NCI-H2227 (cell line): ENCODE data around the gene C11orf54.

Experiments
- DNase-seq: peaks from one replicate; lab custom pipeline; 2025; ENCODE audit not compliant: unreplicated experiment; lab: John Stamatoyannopoulos, UW

The C11orf54 gene

DNA sequence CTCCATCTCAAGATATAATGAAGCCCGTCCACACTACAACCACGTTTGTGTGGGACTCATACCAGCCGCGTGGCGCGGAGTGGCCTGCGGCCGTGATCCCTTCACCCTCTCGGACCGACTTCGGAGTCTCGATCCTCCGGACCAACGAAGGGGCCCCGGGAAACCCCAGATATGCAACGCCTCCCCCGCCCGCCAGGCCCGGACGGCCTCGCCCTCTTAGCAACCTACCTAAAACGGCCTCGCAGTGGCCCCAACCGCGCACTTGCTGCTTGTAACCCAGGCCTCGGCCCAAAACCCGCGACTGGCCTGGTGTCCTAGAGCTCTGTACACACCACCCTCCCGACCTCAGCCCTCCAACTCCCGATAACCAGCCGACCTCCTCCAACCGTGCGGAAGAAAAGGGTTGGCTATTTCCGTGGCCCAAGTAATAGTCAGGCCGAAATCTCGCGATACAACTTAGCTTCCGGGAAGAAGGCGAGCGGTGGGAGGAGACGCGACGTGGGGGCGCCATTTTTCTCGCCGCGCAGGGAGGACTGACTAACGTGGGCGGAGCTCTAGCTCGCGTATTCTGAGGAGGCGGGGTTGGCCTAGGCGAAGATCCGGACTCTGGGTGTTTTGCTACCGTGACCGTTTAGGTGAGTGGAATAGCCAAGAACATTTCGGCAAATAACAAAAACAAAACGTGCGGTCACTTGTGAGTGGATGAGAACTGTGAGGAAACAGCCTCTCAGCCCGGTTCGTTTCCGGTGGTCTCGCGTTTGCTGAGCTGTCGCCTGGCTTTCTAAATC lies at the start of gene C11orf54, which contains the start of gene TAF1D:
C11orf54 (plus strand) TSS at position 579 of the 788 bp plus-strand sequence. CDS start 5,722 bp downstream, outside the sequence.
TAF1D (minus strand) TSS at position 402 of the 788 bp plus-strand sequence. CDS start 2,191 bp downstream, outside the sequence.
- peak; percentile 97 for DNase-seq

DNA sequence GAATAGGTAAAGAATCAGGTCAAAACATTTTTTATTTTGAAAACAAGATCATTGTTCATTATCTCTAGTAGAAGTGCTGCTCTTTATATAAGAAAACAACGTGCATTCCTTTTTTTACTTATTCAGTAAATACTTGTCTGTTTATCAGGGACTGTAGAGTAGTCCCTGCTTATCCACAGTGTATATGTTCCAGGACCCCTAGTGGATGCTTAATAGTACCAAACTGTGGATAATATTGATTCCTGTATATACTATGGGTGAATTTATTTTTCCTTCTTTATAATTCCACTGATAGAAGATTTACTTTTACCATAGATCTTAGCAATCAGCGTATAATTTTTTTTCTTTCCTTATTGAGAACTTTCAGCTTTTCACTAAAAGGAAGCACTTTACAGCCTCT lies 47.4 kb upstream of the C11orf54 start:
- DNase-seq: no peak

DNA sequence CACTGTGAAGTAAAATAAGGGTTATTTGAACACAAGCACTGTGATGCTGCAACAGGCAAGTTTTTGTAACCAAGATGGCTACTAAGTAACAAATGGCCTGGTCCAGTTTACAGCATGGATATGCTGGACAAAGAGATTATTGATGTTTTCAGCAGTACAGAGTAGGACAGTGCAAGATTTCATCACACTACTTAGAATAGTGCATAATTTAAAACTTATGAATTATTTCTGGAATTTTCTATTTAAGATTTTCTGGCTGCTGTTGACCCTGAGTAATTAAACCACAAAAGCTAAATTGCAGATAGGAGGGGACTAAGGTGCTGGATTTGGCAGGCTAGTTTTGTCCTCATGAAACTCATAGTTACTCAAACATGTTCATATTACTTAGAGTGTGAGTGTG lies 46.9 kb upstream of the C11orf54 start:
- no peak for DNase-seq

DNA sequence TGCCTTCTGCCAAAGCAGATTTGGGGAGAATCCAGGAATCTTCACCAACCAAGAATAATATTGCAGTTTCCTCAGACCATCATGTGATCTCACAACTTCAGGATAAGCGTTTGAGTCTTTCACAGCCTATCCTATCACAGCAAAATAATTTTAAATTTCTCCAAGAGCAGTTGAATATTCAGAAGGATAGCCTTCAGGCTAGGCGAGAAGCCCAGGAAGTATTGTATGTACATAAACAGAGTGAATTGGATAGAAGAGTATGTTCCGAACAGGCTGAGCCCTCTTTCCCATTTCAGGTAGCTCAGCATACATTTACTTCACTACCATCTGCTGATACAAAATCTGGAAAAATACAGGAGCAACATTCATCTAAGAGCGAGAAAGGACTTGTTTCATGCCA lies 43.9 kb upstream of the C11orf54 start:
- no peak for DNase-seq

DNA sequence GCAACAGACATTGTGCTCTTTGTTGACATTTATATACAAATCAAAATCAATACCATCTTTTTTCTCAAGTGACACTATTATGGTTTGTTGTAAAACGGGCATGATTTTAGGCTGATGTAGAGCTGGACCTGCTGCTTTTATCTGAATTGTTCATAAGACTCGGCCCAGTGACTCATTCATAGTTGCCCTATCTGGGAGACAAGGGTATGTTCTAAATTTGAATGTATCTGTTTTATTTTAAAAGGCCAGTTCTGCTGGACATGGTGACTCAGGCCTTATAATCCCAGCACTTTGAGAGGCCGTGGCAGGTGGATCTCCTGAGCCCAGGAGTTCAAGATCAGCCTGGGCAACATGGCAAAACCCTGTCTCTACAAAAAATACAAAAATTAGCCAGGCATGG lies 40.6 kb upstream of the C11orf54 start:
- DNase-seq: no peak

DNA sequence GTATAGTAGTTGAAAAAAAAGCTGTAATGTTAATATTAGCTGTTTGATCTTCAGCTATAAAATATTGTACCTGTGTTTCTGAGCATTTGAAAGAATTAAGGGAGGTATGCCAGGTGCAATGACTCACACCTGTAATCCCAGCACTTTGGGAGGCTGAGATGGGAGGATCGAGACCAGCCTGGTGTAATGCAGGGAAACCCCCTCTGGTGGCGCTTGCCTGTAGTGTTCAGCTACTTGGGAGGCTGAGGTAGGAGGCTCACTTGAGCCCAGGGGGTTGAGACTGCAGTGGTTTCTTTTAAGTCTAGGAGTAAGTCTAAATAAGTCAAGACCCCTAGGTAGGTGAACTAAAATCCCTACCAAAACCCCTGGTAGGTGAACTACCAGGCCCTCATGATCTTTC lies 37.2 kb upstream of the C11orf54 start:
- no peak for DNase-seq

DNA sequence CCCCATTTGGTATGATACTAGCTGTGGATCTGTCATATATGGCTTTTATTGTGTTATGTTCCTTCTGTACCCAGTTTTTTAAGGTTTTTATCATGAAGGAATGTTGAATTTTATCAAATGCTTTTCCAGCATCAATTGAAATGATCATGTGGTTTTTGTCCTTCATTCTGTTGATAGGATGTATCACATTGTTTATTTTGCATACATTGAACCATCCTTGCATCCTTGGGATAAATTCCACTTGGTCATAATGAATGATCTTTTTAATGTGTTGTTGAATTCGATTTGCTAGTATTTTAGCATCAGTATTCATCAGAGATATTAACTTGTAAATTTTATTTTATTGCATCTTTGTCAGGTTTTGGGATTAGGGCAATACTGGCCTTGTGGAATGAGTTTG lies 31.2 kb upstream of the C11orf54 start:
- DNase-seq: no peak

DNA sequence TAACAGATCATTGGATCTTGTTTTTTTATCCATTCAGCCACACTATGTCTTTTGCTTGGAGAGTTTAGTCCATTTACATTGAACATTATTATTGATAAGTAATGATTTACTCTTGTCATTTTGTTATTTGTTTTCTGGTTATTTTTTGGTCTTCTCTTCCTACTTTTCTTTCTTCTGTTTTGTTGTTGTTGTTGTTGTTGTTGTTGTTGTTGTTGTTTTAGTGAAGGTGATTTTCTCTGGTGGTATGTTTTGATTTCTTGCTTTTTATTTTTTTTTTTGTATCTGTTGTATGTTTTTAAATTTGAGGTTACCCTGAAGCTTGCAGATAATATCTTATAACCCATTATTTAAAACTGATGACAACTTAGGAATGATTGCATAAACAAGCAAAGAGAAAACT lies 28.8 kb upstream of the C11orf54 start:
- no peak for DNase-seq

DNA sequence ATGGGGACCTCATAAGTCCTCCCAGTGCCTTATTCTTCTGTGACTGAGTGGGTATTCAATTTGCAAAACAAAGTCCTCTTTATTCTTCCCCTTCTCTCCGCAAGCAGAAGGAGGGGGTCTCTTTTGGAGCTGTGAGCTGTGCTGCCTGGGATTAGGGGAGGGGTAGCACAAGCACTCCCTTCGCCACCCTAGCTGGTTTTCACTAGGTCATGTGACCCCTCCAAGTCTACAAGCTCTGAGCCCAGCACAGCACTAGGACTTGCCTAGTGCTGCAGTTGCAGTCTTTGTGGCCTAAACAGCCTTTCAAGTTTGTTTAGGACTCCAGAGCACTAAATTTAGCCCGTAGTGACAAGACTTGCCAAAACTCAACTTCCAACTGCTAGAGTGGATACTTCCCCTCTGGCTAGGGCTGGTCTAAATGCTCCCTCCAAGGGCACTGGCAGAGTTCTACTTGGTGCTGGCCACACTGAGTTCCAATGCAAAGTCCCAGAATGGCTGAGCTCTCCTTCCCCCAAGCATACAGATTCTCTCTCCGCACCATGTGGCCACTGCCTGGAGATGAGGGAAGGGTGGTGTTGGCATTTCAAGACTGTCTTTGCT lies 25.6 kb upstream of the C11orf54 start:
- DNase-seq: no peak

DNA sequence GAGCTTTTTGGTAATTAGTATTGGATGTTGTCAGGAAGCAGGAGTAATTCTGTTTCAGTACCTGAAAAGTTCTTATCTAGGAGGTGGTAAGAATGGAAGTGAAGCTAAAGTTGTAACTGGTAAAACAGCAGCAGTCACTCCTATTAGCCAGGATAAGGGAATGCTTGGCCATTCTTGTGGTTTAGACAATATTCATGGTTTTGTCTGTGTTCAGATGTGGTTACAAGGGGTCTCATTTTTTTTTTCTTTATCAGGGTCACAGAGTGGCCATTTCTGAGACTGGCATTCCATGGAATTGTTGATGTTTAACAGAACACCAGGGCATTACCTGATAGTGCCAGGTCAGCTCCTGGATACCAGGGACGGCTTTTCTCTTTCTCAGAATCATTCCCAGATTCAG lies 24.0 kb upstream of the C11orf54 start:
- no peak for DNase-seq

DNA sequence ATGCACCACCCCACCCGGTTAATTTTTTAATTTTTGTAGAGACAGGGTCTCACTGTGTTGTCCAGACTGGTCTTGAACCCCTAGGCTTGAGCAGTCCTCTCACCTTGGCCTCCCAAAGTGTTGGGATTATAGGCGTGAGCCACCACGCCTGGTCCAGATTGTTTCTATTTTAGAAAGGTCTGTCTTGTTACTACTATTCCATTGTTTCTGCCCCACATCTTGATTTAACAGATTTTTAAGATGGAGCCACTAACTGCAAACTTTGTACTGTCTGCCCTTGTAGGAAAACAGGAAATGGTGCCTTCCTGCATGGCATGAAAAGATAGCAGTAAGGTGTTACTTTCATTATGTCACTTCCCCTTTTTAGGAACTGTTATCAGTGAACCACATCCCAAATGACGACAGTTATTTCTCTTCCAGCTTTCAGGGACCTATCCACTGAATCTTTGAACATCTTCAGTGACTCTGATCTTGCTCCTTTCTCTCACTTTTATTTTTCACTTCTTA lies 23.4 kb upstream of the C11orf54 start:
- DNase-seq: no peak

DNA sequence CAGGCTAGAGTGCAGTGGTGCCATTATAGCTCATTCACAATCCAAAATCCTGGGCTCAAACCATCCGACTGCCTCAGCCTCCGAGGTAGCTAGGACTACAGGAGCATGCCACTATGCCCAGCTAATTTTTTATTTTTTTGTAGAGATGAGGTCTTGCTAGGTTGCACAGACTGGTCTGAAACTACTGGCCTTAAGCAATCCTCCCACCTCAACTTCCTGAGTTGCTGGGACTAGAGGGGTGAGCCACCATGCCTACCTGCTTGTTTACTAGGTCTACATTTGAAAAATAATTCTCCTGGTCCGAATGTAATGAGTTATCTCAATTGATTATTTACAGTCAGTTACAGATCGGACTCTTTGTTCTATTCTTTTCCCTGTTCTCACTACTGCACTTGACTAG lies 22.2 kb upstream of the C11orf54 start:
- DNase-seq: no peak

DNA sequence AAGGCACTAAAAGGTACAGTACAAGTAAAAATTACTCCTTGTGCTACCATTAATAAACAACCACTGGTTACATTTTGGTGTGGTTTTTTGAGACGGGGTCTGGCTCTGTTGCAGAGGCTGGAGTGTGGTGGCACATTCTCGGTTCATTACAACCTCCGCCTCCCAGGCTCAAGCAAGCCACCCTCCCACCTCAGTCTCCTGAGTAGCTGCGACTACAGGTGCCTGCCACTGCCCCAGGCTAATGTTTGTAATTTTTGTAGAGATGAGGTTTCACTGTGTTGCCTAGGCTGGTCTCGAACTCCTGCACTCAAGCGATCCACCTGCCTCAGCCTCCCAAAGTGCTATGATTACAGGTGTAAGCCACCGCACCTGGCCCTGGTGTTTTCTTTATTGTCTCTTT lies 20.9 kb upstream of the C11orf54 start:
- no peak for DNase-seq

DNA sequence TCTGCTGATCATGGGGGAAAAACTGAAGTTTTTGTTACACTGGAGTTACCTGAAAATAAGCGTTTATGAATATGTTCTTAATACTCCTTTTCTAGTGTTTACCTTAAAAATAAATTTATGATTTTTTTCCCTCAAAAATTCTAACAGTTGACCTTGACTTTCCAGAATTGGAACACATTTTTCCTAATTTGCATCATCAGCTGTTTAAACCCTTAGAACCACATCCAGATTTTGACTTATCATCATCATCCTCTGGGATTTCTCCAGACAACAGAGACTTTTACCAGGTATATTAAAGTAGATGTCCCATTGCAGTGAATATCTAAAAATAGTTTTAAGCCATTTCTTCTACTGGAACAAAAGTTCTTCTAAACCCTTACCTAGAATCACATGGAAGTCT lies 17.4 kb upstream of the C11orf54 start:
- no peak for DNase-seq

DNA sequence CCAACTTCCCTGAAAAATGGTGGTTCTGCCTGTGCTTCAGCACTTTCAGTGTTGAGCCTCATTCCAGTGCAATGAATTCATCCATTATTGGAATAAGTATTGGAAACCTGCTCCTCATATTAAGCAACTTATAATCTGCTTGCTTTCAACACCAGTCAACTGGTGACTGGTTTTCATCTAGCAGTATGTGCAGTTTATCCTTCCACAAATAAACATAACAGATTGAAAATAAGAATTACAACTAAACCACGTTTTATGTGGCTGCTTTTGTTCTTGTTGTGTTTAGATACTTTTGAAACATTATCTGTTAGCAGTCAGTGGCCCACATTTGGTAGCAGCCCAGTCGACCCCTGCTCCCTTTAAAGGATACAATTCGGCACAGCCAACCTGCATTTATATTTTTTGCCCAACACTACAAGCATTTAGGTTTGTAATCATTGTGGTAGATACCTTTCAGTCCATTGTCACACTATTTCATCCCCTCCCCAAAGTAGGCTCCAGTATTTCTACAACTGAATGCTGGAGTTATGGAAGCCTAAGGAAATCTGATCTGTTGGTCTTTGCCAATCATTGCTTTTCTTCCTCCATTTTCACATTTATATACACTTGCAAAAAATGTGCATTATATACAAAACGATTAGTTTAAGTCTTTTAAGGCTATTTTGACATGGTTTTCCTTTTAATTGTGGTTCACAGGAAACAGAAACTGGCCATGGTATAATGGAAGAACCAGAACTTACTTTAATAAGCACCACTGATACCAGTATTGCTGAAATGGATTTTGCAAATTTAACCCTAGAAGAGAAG lies 13.3 kb upstream of the C11orf54 start:
- DNase-seq: no peak

DNA sequence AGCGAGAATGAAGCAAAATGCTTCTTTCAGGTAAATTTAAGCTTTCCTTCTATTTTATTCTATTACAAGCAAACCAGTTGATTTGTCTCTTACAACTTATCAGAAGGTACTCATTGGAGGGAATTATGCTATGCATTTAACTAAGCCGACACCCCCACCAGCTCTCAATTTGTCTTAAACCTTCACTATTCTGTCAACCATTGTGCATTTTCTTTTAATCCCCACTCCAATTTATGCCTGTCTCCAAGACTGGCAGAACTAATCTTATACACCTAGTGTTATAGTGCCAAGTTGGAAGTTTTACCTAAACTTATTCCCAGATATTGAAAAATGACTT lies 12.7 kb upstream of the C11orf54 start:
- no peak for DNase-seq

DNA sequence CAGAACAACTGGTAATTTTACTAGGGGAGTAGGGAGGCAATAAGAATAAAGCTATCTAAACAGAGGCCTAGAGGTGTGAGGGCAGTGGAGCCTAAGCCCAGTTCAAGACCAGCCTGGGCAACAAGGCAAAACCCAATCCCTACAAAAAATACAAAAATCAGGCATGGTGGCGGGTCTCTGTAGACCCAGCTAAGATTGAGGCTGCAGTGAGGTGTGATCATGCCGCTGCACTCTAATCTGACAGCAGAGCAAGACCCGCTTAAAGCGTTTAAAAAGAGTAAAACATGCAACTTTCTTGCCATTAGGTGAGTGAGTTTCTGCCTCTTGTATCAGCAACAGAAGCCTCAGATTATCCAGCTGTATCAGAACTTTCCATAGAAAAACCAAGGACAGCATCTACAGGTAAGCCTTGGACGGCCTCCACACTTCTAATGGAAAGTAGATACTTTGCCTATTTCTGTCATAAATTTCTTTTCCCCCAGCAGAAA lies 12.3 kb upstream of the C11orf54 start:
- DNase-seq: no peak

DNA sequence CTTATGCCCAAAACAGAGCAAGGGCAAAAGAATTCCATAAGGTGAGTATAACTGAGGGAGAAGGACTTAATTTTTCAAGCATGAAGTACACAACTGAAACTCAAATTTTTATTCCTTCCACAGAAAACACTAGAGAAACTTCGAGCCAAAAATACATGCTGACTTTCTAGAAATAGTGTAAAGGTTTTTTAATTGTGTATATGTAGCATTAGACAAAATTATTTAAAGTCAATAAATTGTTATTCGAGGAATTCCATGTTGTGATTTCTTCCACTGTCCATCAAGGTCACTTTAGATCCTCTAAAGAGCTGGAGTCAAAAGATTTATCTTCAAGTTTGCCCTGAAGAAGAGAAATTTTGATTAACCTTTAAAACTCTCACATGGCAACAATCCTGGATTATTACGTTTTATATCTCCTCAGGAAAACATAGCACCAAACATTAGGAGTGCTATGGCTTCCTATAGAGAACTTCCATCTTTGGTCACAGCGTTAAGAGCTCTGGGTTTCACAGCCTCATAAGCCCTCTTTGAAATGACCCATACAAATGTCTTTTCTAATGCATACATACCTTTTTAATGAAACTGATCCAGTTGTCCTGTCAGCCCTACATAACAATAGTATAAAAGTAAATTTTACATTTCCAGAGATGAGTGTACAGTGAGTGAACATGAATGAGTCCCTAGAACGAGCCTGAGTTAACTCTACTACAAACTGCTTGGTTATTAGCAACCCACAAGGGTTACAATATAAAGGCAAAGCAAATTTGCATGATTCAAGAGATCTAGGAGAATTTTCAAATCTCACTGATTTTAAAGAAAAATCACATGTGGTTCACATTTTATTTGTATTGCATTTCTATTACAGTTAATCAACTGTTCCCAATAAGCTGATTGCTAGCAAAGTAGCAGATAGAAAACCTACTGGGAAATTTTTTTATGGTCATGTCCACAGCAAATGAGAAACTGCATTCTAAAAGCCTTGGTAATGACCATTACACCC lies 11.1 kb upstream of the C11orf54 start:
- DNase-seq: no peak

DNA sequence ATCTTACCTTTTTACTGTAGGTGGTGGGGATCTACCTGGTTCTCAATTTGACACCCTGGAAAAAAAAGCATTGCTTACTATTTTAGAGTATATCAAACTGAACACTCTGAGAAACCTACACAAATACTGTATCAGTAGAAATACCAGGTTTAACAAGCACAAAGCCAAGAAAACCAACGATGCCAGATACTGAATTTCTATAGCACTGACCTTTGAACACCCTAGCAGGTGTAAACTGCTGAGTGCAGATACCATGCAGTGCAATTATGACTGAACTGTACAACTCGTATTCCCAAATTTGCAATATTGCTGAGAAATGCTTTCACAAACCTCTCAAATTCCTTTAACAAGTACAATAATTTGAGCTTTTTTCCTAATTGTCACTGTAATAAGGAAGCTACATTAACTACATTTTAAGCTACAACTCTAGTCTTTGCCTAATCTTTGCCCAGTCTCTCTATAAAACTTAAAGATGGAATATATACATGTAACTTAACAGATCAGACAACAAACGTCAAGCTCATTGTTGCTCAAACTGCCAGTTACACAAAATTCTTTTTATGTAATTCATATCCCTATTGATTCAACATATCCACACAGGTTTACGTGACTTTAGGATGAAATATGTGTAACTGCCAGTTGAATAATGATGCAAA lies 9.1 kb upstream of the C11orf54 start:
- no peak for DNase-seq

DNA sequence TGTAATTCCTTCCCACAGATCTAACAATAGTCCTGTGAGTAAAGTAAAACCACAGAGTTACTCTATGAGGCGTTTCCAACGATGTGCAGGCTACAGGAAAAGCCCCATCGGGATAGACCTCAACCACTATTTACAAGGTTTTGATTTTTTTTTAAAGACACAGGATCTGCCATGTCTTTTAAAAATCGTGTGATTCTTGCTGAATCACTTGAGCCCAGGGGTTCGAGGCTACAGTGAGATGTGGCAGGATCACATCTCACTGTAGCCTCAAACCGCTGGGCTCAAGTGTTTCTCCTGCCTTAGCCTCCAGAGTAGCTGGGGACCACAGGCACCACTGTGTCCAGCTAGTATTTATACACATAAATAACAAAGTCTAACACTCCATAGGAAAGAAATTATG lies 8.0 kb upstream of the C11orf54 start:
- DNase-seq: no peak
